ENCODE measurements around the gene ZFP64.

GRCh38 chr20:52103913-52104545 lies 87.5 kb downstream of the ZFP64 start:
- no peak for TF ChIP-seq CTCF (conservative IDR thresholded peaks at IDR 0.05; ENCODE audit: low read length)
- no peak for TF ChIP-seq EZH2phosphoT487 (IDR thresholded peaks at IDR 0.05; ENCODE audit: borderline replicate concordance)
